Lung (tissue), 12 donors: ENCODE data around the gene LIPI. TPM values are rescaled to one million over a fixed set of nuclear protein-coding genes. Genes with fewer than 3 reads are reported as not detected.

ENCODE experiments used
- ATAC-seq: fragments of 200-7000 bp; cut with Tn5 transposase; one replicate; pipeline ENCODE4 v1.9.1; 2020; ENCODE audit warnings: moderate number of reproducible peaks; ENCODE audit not compliant: insufficient read depth, low FRiP score
- DNase-seq, 3 donors: peaks; one replicate each; pipeline ENCODE4 v3.0.0-alpha.2; 2013 to 2017
- H3K27ac ChIP-seq, 2 donors: one replicate each; pipeline ENCODE4 v1.5.1; 2013; ENCODE audit warnings: mild to moderate bottlenecking in 2 of 2, moderate library complexity in 2 of 2, control low read depth in 1 of 2, inconsistent platforms in 1 of 2, low read depth in 1 of 2, low read length in 1 of 2
- H3K27me3 ChIP-seq, 3 donors: one replicate each; pipeline ENCODE4 v1.5.1; 2013; ENCODE audit warnings: low read length in 2 of 3; ENCODE audit not compliant: control insufficient read depth in 3 of 3, insufficient read depth in 3 of 3
- H3K36me3 ChIP-seq, 4 donors: one replicate each; pipeline ENCODE4 v1.5.1; 2013; ENCODE audit warnings: low read length in 4 of 4, mild to moderate bottlenecking in 1 of 4, moderate library complexity in 1 of 4; ENCODE audit not compliant: control insufficient read depth in 4 of 4, insufficient read depth in 4 of 4
- H3K4me1 ChIP-seq, 5 donors: one replicate each; pipeline ENCODE4 v1.5.1; 2013; ENCODE audit warnings: low read length in 5 of 5, mild to moderate bottlenecking in 2 of 5, moderate library complexity in 1 of 5; ENCODE audit not compliant: control insufficient read depth in 5 of 5, insufficient read depth in 5 of 5
- H3K4me3 ChIP-seq: one replicate; pipeline ENCODE4 v1.5.1; 2013; ENCODE audit warnings: mild to moderate bottlenecking, control low read depth, moderate library complexity
- H3K9ac ChIP-seq, 2 donors: one replicate each; pipeline ENCODE4 v1.5.1; 2013; ENCODE audit warnings: low read length in 2 of 2, control low read depth in 1 of 2; ENCODE audit not compliant: insufficient read depth in 1 of 2
- H3K9me3 ChIP-seq, 4 donors: one replicate each; pipeline ENCODE4 v1.5.1; 2013; ENCODE audit warnings: low read length in 3 of 4, mild to moderate bottlenecking in 1 of 4, moderate library complexity in 1 of 4; ENCODE audit not compliant: control insufficient read depth in 4 of 4, insufficient read depth in 3 of 4
- WGBS, 2 donors: extraction: QIAGEN DNeasy Blood & Tissue Kit; methylation state at CpG; one replicate each; pipeline ENCODE4 v1.1.7; 2013; 5-methylcytosine and 5-hydroxymethylcytosine counted together
- polyA plus RNA-seq, 2 donors: library from polyadenylated mRNA; stranded (reverse); fragments of 200-250 nt; gene quantifications; one replicate each; pipeline ENCODE4 v1.2.1, GENCODE V29; 2013
- total RNA-seq, 2 donors: library from RNA; depleted of rRNA in 1 of 2; stranded (reverse); fragments of >200 nt in 1 of 2; gene quantifications; one replicate each; pipeline ENCODE4 v1.2.1, GENCODE V29; 2014 to 2021
- TF ChIP-seq, protein P1 (sequence below): IDR thresholded peaks from 2 replicates; pipeline ENCODE4 v1.5.1; 2012; ENCODE audit warnings: mild to moderate bottlenecking; ENCODE audit errors: control extremely low read depth, extremely low read depth
- donor health status: control.
- donor health status: control.
- donor health status: Bipolar disorder and iron deficiency.
- donor health status: healthy.
- donor health status: DM: yes; HTN: yes; CAD: no.

The LIPI gene
- total and polyA plus RNA-seq, 4 donors = not detected

DNA sequence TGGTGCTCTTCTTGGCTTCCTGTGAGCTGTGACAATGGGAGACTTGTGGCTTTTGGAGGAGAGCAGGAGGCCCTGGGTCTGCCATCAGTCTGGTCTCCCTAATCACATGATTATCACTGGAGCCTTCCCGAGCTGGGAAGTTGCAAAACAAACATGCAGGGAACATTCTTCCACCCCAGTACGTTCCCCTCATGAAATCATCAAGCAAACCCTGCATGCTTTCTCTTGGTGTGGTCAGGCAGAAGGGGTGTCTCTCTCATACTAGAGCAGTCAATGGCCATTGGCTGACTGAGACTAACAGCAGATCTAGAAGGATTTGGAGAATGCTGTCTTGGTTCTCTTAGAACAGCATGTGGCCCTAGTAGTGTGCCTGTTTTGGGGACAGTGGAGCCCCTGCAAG, 111.2 kb downstream of the LIPI start:
- Histone ChIP-seq H3K4me1 (no peaks in the 10 kb centered on the region), H3K27ac (no peak overlapping the region), H3K27me3 (no peaks in the 10 kb centered on the region), H3K9ac (no peak overlapping the region), H3K9me3 (peaks cover 0 to 1% (median 0%) of the 10 kb centered on the region in 4 donors), H3K36me3 (peaks cover 0 to 6% (median 3%) of the 10 kb centered on the region in 4 donors), H3K4me3 (no peak overlapping the region)
- ATAC-seq = no peak
- TF ChIP-seq, protein P1, sequence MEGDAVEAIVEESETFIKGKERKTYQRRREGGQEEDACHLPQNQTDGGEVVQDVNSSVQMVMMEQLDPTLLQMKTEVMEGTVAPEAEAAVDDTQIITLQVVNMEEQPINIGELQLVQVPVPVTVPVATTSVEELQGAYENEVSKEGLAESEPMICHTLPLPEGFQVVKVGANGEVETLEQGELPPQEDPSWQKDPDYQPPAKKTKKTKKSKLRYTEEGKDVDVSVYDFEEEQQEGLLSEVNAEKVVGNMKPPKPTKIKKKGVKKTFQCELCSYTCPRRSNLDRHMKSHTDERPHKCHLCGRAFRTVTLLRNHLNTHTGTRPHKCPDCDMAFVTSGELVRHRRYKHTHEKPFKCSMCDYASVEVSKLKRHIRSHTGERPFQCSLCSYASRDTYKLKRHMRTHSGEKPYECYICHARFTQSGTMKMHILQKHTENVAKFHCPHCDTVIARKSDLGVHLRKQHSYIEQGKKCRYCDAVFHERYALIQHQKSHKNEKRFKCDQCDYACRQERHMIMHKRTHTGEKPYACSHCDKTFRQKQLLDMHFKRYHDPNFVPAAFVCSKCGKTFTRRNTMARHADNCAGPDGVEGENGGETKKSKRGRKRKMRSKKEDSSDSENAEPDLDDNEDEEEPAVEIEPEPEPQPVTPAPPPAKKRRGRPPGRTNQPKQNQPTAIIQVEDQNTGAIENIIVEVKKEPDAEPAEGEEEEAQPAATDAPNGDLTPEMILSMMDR = no peak
- DNase-seq = no peak
- WGBS, 2 donors = 23 to 66% methylated on average over 2 of the region's 2 CpGs

DNA sequence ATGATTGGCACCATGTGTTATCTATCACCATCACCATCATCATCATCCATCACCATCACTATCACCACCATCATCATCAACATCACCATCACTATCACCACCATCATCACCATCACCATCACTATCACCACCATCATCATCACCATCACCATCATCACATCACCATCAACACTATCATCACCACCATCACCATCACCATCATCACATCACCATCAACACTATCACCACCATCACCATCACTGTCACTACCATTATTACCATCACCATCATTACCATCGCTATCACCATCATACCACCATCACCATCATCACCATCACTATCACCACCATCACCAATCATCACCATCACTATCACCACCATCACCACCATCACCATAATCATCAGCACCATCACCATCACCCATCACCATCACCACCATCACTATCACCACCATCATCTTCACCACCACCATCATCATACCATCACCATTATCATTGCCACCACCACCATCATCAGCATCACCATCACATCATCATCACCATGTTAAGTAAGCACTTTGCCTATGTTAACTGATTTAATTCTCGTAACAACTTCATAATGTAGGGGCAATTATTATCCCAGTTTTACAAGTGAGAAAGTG, 112.8 kb downstream of the LIPI start:
- H3K27ac ChIP-seq = no peak overlapping the region
- no peak for DNase-seq
- H3K9me3 ChIP-seq = peaks cover 0 to 1% (median 0%) of the 10 kb centered on the region in 4 donors
- H3K9ac ChIP-seq = no peak overlapping the region
- H3K4me1 ChIP-seq = no peaks in the 10 kb centered on the region
- ATAC-seq = no peak
- no peak overlapping the region for H3K4me3 ChIP-seq
- H3K27me3 ChIP-seq = no peaks in the 10 kb centered on the region
- 91 to 96% methylated on average over 2 of the region's 2 CpGs for WGBS, 2 donors
- TF ChIP-seq, protein P1 = no peak
- peaks cover 0 to 6% (median 3%) of the 10 kb centered on the region in 4 donors for H3K36me3 ChIP-seq

DNA sequence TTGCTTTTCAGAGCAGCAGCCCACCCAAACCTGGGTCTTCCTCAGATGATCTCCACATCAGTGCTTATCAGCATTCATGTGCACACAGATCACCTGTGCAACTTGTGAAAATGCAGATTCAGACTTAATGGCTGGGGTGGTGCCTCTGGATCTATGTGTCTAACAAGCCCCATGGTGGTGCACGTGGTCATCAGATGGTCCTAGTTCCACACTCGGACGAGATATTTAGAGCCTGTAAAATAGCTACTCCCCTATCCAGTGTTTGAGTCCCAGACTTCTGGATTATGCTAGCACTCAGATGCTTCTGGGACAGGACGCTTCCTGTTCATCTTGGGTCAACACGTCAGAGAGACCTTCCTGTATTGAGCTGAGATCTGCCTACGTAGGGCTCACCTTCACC, 114.2 kb downstream of the LIPI start:
- 94 to 95% methylated on average over 6 of the region's 6 CpGs for WGBS, 2 donors
- no peak overlapping the region for H3K4me3 ChIP-seq
- DNase-seq = no peak

More for the DNA sequence above, 114.2 kb downstream of the LIPI start:
- no peaks in the 10 kb centered on the region for H3K27me3 ChIP-seq
- ATAC-seq = no peak
- H3K27ac ChIP-seq = no peak overlapping the region
- peaks cover 0 to 1% (median 0%) of the 10 kb centered on the region in 4 donors for H3K9me3 ChIP-seq
- H3K36me3 ChIP-seq = peaks cover 0 to 6% (median 4%) of the 10 kb centered on the region in 4 donors
- TF ChIP-seq, protein P1 = no peak
- H3K9ac ChIP-seq = no peak overlapping the region
- H3K4me1 ChIP-seq = no peaks in the 10 kb centered on the region
